Measurements from ENCODE around the gene C19orf38. TPM values are rescaled to one million over a fixed set of nuclear protein-coding genes. Genes with fewer than 3 reads are reported as not detected.

The C19orf38 gene
- total and polyA plus RNA-seq, 8 donors: 0.31 to 1.00 (median 0.75) TPM; not detected in 1

- Histone ChIP-seq H3K4me1 (peaks cover 0 to 22% (median 0%) of the 10 kb centered on the region in 3 donors), H3K9me3 (no peaks in the 10 kb centered on the region), H3K36me3 (no peaks in the 10 kb centered on the region), H3K4me3 (no peak overlapping the region), H3K27me3 (no peaks in the 10 kb centered on the region), H3K27ac (no peak overlapping the region)
- no peak for DNase-seq
- ATAC-seq: no peak
- WGBS, 2 donors: 85 to 86% methylated on average over 3 of the region's 3 CpGs
- TF ChIP-seq CTCF (IDR thresholded peaks at IDR 0.05): no peak
- intact Hi-C loops (cut with DNase I): no loop called here
- no peak for FAIRE-seq
Measured at GRCh38 chr19:10878253-10878652, 30.0 kb downstream of the C19orf38 start.

- DNase-seq (no peak), ATAC-seq (no peak), FAIRE-seq (no peak)
- no peaks in the 10 kb centered on the region for H3K27me3 ChIP-seq
- no peaks in the 10 kb centered on the region for H3K36me3 ChIP-seq
- H3K4me3 ChIP-seq: no peak overlapping the region
- 80% methylated on average over 14 of the region's 14 CpGs for WGBS, 2 donors
- H3K9me3 ChIP-seq: no peaks in the 10 kb centered on the region
- intact Hi-C loops (cut with DNase I): no loop called here
- H3K4me1 ChIP-seq: peaks cover 0 to 16% (median 0%) of the 10 kb centered on the region in 3 donors
- no peak for TF ChIP-seq CTCF (IDR thresholded peaks at IDR 0.05)
- no peak overlapping the region for H3K27ac ChIP-seq
Measured at GRCh38 chr19:10881403-10882107, 33.3 kb downstream of the C19orf38 start.

- Histone ChIP-seq H3K27ac (no peak overlapping the region), H3K4me3 (no peak overlapping the region), H3K36me3 (no peaks in the 10 kb centered on the region), H3K9me3 (no peaks in the 10 kb centered on the region), H3K4me1 (peaks cover 0 to 12% (median 0%) of the 10 kb centered on the region in 3 donors), H3K27me3 (no peaks in the 10 kb centered on the region)
- no peak for FAIRE-seq
- intact Hi-C loops (cut with DNase I): no loop called here
- WGBS, 2 donors: 78 to 79% methylated on average over 9 of the region's 9 CpGs
- DNase-seq: no peak
- TF ChIP-seq CTCF (IDR thresholded peaks at IDR 0.05): no peak
- ATAC-seq: no peak
Measured at GRCh38 chr19:10882108-10882457, 33.9 kb downstream of the C19orf38 start.

GRCh38 chr19:10884274-10884673 lies 36.1 kb downstream of the C19orf38 start:
- no peaks in the 10 kb centered on the region for H3K36me3 ChIP-seq

More at GRCh38 chr19:10884274-10884673, 36.1 kb downstream of the C19orf38 start:
- DNase-seq (no peak), ATAC-seq (no peak), FAIRE-seq (no peak)
- Histone ChIP-seq H3K27ac (no peak overlapping the region), H3K4me1 (peaks cover 0 to 5% (median 0%) of the 10 kb centered on the region in 3 donors), H3K27me3 (no peaks in the 10 kb centered on the region), H3K9me3 (no peaks in the 10 kb centered on the region), H3K4me3 (no peak overlapping the region)
- WGBS, 2 donors: 74 to 86% methylated on average over 2 of the region's 2 CpGs
- no peak for TF ChIP-seq CTCF (IDR thresholded peaks at IDR 0.05)
- intact Hi-C loops (cut with DNase I): no loop called here
